HepG2 (cell line): ENCODE measurements around the gene CCDC116. TPM values are rescaled to one million over a fixed set of nuclear protein-coding genes. Genes with fewer than 3 reads are reported as not detected.
A peak's percentile ranks its signal among the peaks of the same experiment; 100 is the strongest.

ENCODE experiments used
- BHLHE40 ChIP-seq: IDR thresholded peaks from 2 replicates; pipeline ENCODE4 v1.6.1; 2011; ENCODE audit warnings: low read length, improper control_type of control experiment
- CEBPB ChIP-seq: IDR thresholded peaks from 2 replicates; pipeline ENCODE4 v1.6.1; 2011; ENCODE audit warnings: low read depth, low read length, improper control_type of control experiment, borderline replicate concordance
- DNMT3B ChIP-seq: conservative IDR thresholded peaks from 2 replicates; pipeline ENCODE4 v1.6.1; 2016; ENCODE audit warnings: missing biosample characterization, control low read depth
- HCFC1 ChIP-seq: fragments of 150-350 bp; IDR thresholded peaks from 2 replicates; pipeline ENCODE4 v1.6.1; 2014; ENCODE audit warnings: low read depth, low read length
- HIC2 ChIP-seq: sonication (generic); formaldehyde crosslinking; IDR thresholded peaks from 2 replicates; pipeline ENCODE4 v1.9.0; 2022; ENCODE audit warnings: low read depth, missing genetic modification reagents
- MEIS1 ChIP-seq: sonication (generic); formaldehyde crosslinking; IDR thresholded peaks from 2 replicates; pipeline ENCODE4 v1.9.0; 2021; ENCODE audit warnings: mild to moderate bottlenecking, missing genetic modification reagents, moderate library complexity, borderline replicate concordance
- NFIB ChIP-seq: sonication (generic); formaldehyde crosslinking; IDR thresholded peaks from 2 replicates; pipeline ENCODE4 v1.9.0; 2021; ENCODE audit warnings: missing genetic modification reagents, mild to moderate bottlenecking, borderline replicate concordance
- PPARG ChIP-seq: conservative IDR thresholded peaks from 2 replicates; pipeline ENCODE4 v1.6.1; 2016; ENCODE audit warnings: missing biosample characterization, missing genetic modification reagents
- RFXAP ChIP-seq: sonication (generic); formaldehyde crosslinking; IDR thresholded peaks from 2 replicates; pipeline ENCODE4 v1.4.0; 2020; ENCODE audit warnings: missing genetic modification reagents, borderline replicate concordance
- ZFP37 ChIP-seq: sonication (generic); formaldehyde crosslinking; IDR thresholded peaks from 2 replicates; pipeline ENCODE4 v1.4.0; 2020; ENCODE audit warnings: missing genetic modification reagents, borderline replicate concordance
- ZFP62 ChIP-seq: sonication (generic); formaldehyde crosslinking; IDR thresholded peaks from 2 replicates; pipeline ENCODE4 v1.4.0; 2020; ENCODE audit warnings: missing genetic modification reagents
- ZKSCAN8 ChIP-seq: IDR thresholded peaks from 2 replicates; pipeline ENCODE4 v1.6.1; 2016; ENCODE audit warnings: borderline replicate concordance, missing genetic modification reagents, missing compliant biosample characterization
- ZMYM2 ChIP-seq: sonication (generic); formaldehyde crosslinking; IDR thresholded peaks from 2 replicates; pipeline ENCODE4 v1.8.0; 2022; ENCODE audit warnings: mild to moderate bottlenecking, missing genetic modification reagents
- ZNF12 ChIP-seq: sonication (generic); formaldehyde crosslinking; IDR thresholded peaks from 2 replicates; pipeline ENCODE4 v1.5.0; 2020; ENCODE audit warnings: missing genetic modification reagents
- ZNF280D ChIP-seq: sonication (generic); formaldehyde crosslinking; IDR thresholded peaks from 2 replicates; pipeline ENCODE4 v1.5.1; 2020; ENCODE audit warnings: mild to moderate bottlenecking, missing genetic modification reagents
- ZNF430 ChIP-seq: sonication (generic); formaldehyde crosslinking; IDR thresholded peaks from 2 replicates; pipeline ENCODE4 v1.9.0; 2021; ENCODE audit warnings: mild to moderate bottlenecking, missing genetic modification reagents
- ZNF550 ChIP-seq: sonication (generic); formaldehyde crosslinking; IDR thresholded peaks from 2 replicates; pipeline ENCODE4 v1.4.0; 2020; ENCODE audit warnings: mild to moderate bottlenecking, missing genetic modification reagents, borderline replicate concordance
- ZNF570 ChIP-seq: sonication (generic); formaldehyde crosslinking; IDR thresholded peaks from 2 replicates; pipeline ENCODE4 v1.4.0; 2020; ENCODE audit warnings: mild to moderate bottlenecking, missing genetic modification reagents, borderline replicate concordance
- polyA plus RNA-seq, 8 experiments: library from polyadenylated mRNA; depleted of rRNA in 3 of 8; stranded (reverse) in 7 of 8; unstranded in 1 of 8; fragments of >200 nt; fragmentation: Illumina TruSeq in 4 of 8; extraction: Trizol in 4 of 8; gene quantifications; 2 replicates each; pipeline versions ENCODE4 v1.2.1 to v1.2.3, GENCODE V29; 2011 to 2016; ENCODE audit warnings: low read depth in 4 of 8, missing spikeins in 1 of 8, mixed read lengths in 1 of 8; ENCODE audit not compliant: insufficient read depth in 1 of 8
- total RNA-seq, 5 experiments: library from RNA; depleted of rRNA; stranded (reverse); fragments of >200 nt; fragmentation: Illumina TruSeq; extraction: Trizol; gene quantifications; 2 replicates each; pipeline ENCODE4 v1.2.3, GENCODE V29; 2016; ENCODE audit warnings: low read depth in 1 of 5
- TF ChIP-seq, protein P1 (sequence below): sonication (generic); formaldehyde crosslinking; IDR thresholded peaks from 2 replicates; pipeline ENCODE4 v1.8.0; 2022; ENCODE audit warnings: missing genetic modification reagents, mild to moderate bottlenecking, borderline replicate concordance
- TF ChIP-seq, protein P2 (sequence below): sonication (generic); formaldehyde crosslinking; IDR thresholded peaks from 2 replicates; pipeline ENCODE4 v1.5.0; 2020; ENCODE audit warnings: mild to moderate bottlenecking, missing genetic modification reagents, moderate library complexity

The CCDC116 gene
- total and polyA plus RNA-seq, 2 of the 13 experiments (the other 11 are each of a cell fraction or from before 2014, with no cell fraction given) = 0.15 to 0.33 TPM

GRCh38 chr22:21629255-21630149 lies 3.1 kb upstream of the CCDC116 start, which contains the start of gene YDJC (continued):
- TF ChIP-seq ZNF12 (CRISPR knock-in tag) = peak; percentile 67
- 0 out of 2 replicates have a peak, but pooled peaks have one; percentile 39 for TF ChIP-seq ZNF550
- TF ChIP-seq ZNF570 (CRISPR knock-in tag) = peak; percentile 86; the same call in 1 of the 2 replicates
- peak; percentile 76; the same call in 1 of the 2 replicates for TF ChIP-seq ZNF280D
- TF ChIP-seq ZFP62 (CRISPR knock-in tag) = no peak
- TF ChIP-seq ZMYM2 (CRISPR knock-in tag) = 0 out of 2 replicates have a peak, but pooled peaks have one; percentile 25
- TF ChIP-seq HCFC1 = no peak; the same call in 1 of the 2 replicates
- TF ChIP-seq, protein P1, sequence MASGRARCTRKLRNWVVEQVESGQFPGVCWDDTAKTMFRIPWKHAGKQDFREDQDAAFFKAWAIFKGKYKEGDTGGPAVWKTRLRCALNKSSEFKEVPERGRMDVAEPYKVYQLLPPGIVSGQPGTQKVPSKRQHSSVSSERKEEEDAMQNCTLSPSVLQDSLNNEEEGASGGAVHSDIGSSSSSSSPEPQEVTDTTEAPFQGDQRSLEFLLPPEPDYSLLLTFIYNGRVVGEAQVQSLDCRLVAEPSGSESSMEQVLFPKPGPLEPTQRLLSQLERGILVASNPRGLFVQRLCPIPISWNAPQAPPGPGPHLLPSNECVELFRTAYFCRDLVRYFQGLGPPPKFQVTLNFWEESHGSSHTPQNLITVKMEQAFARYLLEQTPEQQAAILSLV (CRISPR knock-in tag) = peak; percentile 76
- peak; percentile 94; the same call in 1 of the 2 replicates for TF ChIP-seq ZFP37 (CRISPR knock-in tag)
- TF ChIP-seq, protein P2, sequence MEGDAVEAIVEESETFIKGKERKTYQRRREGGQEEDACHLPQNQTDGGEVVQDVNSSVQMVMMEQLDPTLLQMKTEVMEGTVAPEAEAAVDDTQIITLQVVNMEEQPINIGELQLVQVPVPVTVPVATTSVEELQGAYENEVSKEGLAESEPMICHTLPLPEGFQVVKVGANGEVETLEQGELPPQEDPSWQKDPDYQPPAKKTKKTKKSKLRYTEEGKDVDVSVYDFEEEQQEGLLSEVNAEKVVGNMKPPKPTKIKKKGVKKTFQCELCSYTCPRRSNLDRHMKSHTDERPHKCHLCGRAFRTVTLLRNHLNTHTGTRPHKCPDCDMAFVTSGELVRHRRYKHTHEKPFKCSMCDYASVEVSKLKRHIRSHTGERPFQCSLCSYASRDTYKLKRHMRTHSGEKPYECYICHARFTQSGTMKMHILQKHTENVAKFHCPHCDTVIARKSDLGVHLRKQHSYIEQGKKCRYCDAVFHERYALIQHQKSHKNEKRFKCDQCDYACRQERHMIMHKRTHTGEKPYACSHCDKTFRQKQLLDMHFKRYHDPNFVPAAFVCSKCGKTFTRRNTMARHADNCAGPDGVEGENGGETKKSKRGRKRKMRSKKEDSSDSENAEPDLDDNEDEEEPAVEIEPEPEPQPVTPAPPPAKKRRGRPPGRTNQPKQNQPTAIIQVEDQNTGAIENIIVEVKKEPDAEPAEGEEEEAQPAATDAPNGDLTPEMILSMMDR (CRISPR knock-in tag) = peak; percentile 93
- peak; percentile 88 for TF ChIP-seq MEIS1 (CRISPR knock-in tag)
- peak; percentile 87 for TF ChIP-seq RFXAP (CRISPR knock-in tag)
- no peak for TF ChIP-seq CEBPB
- TF ChIP-seq BHLHE40 = peak; percentile 96
- TF ChIP-seq ZKSCAN8 (CRISPR knock-in tag) = peak; percentile 43; the same call in 1 of the 2 replicates
- peak; percentile 97 for TF ChIP-seq DNMT3B (CRISPR knock-in tag)
- TF ChIP-seq NFIB (CRISPR knock-in tag) = peak; percentile 34; the same call in 1 of the 2 replicates
- TF ChIP-seq ZNF430 (CRISPR knock-in tag) = peak; percentile 87
- peak; percentile 82 for TF ChIP-seq HIC2 (CRISPR knock-in tag)
- TF ChIP-seq PPARG (CRISPR knock-in tag) = 0 out of 2 replicates have a peak, but pooled peaks have one; percentile 66
